AG04450 (cell line): ENCODE measurements around the gene TPM3. TPM values are rescaled to one million over a fixed set of nuclear protein-coding genes. Genes with fewer than 3 reads are reported as not detected.

ENCODE experiments used
- CTCF ChIA-PET: fragments of 300-600, 350-600 bp; formaldehyde crosslinking; extraction: SDS; loops from one replicate; lab custom pipeline; 2022; ENCODE audit warnings: antibody characterized with exemption, inconsistent platforms; lab: Charles Lee
- POLR2A ChIA-PET: fragments of 350-600 bp; formaldehyde crosslinking; extraction: SDS; loops from one replicate; lab custom pipeline; 2021; ENCODE audit warnings: antibody characterized with exemption, inconsistent platforms; lab: Yijun Ruan, JAX
- DNase-seq: peaks from one replicate; pipeline ENCODE4 v3.0.0-alpha.2; 2011; ENCODE audit warnings: low read depth, low spot score
- H3K27ac ChIP-seq: one replicate; pipeline ENCODE4 v1.5.1; 2012; ENCODE audit warnings: low read depth, low read length, control low read depth
- H3K27me3 ChIP-seq: one replicate; pipeline ENCODE4 v1.6.0; 2012; ENCODE audit warnings: low read length; ENCODE audit not compliant: control insufficient read depth, insufficient read depth
- H3K4me3 ChIP-seq: 2 replicates; pipeline ENCODE4 v1.5.1; 2011; ENCODE audit warnings: mild to moderate bottlenecking, low read depth, low read length, control low read depth
- H3K9me3 ChIP-seq: 2 replicates; pipeline ENCODE4 v1.5.1; 2012; ENCODE audit warnings: low read length; ENCODE audit not compliant: control insufficient read depth, insufficient read depth
- polyA plus RNA-seq: library from polyadenylated mRNA; depleted of rRNA; stranded (reverse); fragments of >200 nt; gene quantifications from 2 replicates; pipeline ENCODE4 v1.2.3, GENCODE V29; 2011
- TF ChIP-seq, protein P1 (sequence below): IDR thresholded peaks from 2 replicates; pipeline ENCODE4 v1.5.1; 2011; ENCODE audit warnings: low read depth, low read length, control low read depth, inconsistent platforms

TPM3 gene
- polyA plus RNA-seq, 1 experiment, result 565 TPM

DNA sequence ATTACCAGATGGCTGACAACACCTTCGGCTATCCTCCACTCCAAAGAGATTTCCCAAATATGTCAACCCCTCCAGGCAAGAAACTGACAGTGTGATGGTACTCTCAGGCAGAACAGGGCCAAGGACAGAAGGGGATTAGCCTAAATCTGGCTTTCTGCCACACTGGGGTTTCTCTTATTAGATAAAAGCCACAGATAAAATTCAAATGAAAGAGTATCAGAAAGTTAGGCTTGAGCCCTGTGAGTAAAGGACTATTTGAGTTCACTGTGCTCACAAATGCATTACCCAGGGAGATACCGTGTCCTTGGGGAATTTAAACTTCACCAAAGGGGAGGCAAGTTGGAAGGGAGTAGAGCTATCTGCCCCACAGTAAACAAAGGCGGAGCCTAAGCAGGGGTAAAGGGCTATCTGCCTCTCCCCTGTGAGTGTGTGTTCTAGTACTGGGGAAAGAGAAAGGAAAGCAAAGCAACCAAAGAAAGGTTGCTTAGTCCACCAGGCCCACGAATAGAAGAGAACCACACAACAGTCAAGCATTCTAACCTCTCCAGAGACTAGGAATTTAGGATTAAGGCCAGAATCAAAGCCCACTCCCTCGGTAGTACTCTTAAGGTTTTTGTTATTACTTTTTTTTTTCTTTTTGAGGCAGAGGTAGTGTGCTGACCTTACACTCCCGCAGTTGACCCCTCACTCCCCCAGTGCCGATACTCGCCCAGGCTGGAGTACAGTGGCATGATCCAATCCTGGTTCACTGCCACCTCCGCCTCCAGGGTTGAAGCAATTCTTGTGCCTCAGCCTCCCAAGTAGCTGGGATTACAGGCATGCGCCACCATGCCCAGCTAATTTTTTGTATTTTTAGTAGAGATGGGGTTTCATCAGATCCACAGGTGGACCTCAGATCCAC, 12.7 kb downstream of the TPM3 start:
- Histone ChIP-seq H3K4me3 (0 out of 2 replicates have a peak overlapping the region, but pooled peaks have one; percentile 4), H3K9me3 (peaks cover 3% of the 10 kb centered on the region; the same call in 1 of the 2 replicates), H3K27ac (no peak overlapping the region), H3K27me3 (no peaks in the 10 kb centered on the region)
- no peak for DNase-seq
- POLR2A ChIA-PET, result no interaction called here
- TF ChIP-seq, protein P1, sequence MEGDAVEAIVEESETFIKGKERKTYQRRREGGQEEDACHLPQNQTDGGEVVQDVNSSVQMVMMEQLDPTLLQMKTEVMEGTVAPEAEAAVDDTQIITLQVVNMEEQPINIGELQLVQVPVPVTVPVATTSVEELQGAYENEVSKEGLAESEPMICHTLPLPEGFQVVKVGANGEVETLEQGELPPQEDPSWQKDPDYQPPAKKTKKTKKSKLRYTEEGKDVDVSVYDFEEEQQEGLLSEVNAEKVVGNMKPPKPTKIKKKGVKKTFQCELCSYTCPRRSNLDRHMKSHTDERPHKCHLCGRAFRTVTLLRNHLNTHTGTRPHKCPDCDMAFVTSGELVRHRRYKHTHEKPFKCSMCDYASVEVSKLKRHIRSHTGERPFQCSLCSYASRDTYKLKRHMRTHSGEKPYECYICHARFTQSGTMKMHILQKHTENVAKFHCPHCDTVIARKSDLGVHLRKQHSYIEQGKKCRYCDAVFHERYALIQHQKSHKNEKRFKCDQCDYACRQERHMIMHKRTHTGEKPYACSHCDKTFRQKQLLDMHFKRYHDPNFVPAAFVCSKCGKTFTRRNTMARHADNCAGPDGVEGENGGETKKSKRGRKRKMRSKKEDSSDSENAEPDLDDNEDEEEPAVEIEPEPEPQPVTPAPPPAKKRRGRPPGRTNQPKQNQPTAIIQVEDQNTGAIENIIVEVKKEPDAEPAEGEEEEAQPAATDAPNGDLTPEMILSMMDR, result no peak
- CTCF ChIA-PET, result interaction anchor here (1.4 kb wide), 1 partner anchor 34 kb away, joined by 3 read pairs; no protein-coding TSS in a partner anchor

DNA sequence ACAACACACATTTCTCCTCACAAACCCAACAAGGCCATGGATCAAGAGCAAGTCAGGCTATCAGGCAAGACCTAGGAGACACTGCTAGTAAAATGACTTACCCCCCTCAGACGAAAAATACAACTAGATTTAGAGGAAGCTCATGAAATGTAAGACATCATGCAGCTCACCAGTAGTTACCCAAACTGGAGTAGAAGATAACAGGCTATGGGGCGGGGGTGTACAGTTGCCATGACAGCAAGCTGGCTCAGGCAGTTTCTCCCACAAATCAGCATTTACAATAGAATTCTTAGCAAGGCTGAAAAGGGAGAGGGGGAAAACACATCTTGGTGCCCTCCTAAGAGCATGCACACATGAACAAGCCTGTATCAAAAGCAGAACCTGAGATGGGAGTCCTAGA, 13.9 kb downstream of the TPM3 start:
- Histone ChIP-seq H3K4me3 (no peak overlapping the region), H3K27me3 (no peaks in the 10 kb centered on the region), H3K9me3 (peaks cover 3% of the 10 kb centered on the region; the same call in 1 of the 2 replicates), H3K27ac (no peak overlapping the region)
- TF ChIP-seq, protein P1, result no peak
- ChIA-PET CTCF (interaction anchor here (1.4 kb wide), 1 partner anchor 32 kb away, joined by 3 read pairs; no protein-coding TSS in a partner anchor), POLR2A (interaction anchor here (0.5 to 1.4 kb wide), 2 partner anchors 188 to 191 kb away, joined by 4 to 5 read pairs; partner anchors contain the start of gene RPS27)
- no peak for DNase-seq

GRCh38 chr1:154176337-154176736, 15.6 kb downstream of the TPM3 start:
- POLR2A ChIA-PET, result interaction anchor here (0.6 to 0.7 kb wide), 2 partner anchors 31 to 186 kb away, joined by 4 to 13 read pairs; no protein-coding TSS in a partner anchor
- CTCF ChIA-PET, result no interaction called here
- TF ChIP-seq, protein P1, result no peak

DNA sequence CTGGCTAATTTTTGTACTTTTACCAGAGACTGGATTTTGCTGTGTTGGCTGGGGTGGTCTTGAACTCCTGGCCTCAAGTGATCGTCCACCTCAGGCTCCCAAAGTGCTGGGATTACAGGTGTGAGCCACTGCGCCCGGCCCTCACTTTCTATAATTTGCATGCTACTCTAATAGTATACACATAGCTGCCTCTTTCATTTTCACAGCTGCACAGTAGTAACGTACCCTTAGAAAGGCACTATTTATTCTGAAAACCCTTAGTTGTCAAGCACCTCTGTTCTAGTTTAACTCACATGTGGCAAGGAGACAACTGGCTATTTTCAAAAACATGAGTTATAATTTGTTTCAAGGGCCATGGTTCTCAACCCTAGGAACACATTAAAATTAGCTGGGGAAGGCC, 17.2 kb downstream of the TPM3 start:
- DNase-seq, result no peak
- CTCF ChIA-PET, result interaction anchor here (0.9 kb wide), 1 partner anchor 188 kb away, joined by 6 read pairs; the partner anchor contains the start of gene RAB13
- TF ChIP-seq, protein P1, result no peak
- POLR2A ChIA-PET, result no interaction called here
- H3K4me3 ChIP-seq, result no peak overlapping the region
- no peak overlapping the region for H3K27ac ChIP-seq
- no peaks in the 10 kb centered on the region for H3K27me3 ChIP-seq
- no peaks in the 10 kb centered on the region for H3K9me3 ChIP-seq

More at GRCh38 chr1:154176337-154176736, 15.6 kb downstream of the TPM3 start:
- Histone ChIP-seq H3K9me3 (no peaks in the 10 kb centered on the region), H3K27ac (no peak overlapping the region), H3K27me3 (no peaks in the 10 kb centered on the region), H3K4me3 (no peak overlapping the region)
- DNase-seq, result peak; percentile 63

DNA sequence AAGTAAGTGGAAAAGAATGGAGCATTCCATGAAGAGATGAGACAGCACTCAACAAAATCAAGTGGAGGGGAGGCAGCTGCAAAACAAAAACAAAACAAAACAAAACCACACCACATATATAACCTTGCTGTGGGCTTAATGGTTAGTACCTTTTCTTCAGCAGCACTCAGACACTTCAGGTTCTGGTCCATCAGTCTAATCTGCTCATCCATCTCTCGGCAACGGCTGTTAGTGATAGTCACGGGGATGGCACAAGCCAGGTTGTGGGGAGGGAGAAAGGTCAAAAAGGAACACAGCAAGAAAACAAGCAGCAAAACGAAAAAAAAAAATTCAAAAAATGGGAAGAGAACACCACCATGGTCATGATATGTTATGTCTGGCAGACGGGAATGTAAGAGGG, 20.0 kb downstream of the TPM3 start:
- H3K4me3 ChIP-seq, result no peak overlapping the region

More for the DNA sequence above, 20.0 kb downstream of the TPM3 start:
- H3K27me3 ChIP-seq, result no peaks in the 10 kb centered on the region
- TF ChIP-seq, protein P1, result no peak
- H3K27ac ChIP-seq, result no peak overlapping the region
- ChIA-PET CTCF (no interaction called here), POLR2A (no interaction called here)
- no peaks in the 10 kb centered on the region for H3K9me3 ChIP-seq
- DNase-seq, result no peak
